DOHH2 (cell line): ENCODE results near the gene ROBO2.

Experiments used
- H3F3A ChIP-seq: fragments of 200-600 bp; sonication (generic), shearing (Covaris generic); 2 replicates; pipeline ENCODE4 v1.6.0; 2016; ENCODE audit warnings: antibody characterized with exemption, mild to moderate bottlenecking; ENCODE audit not compliant: control insufficient read depth, insufficient read depth
- H3K27ac ChIP-seq: fragments of 200-600 bp; sonication (generic); 2 replicates; pipeline ENCODE4 v1.5.1; 2014; ENCODE audit warnings: low read depth, mild to moderate bottlenecking, low read length, moderate library complexity
- H3K27me3 ChIP-seq: fragments of 200-600 bp; sonication (generic); 2 replicates; pipeline ENCODE4 v1.6.1; 2014; ENCODE audit warnings: mild to moderate bottlenecking, low read length, mixed read lengths; ENCODE audit not compliant: control insufficient read depth
- H3K36me3 ChIP-seq: fragments of 200-600 bp; sonication (generic); 2 replicates; pipeline ENCODE4 v1.6.1; 2014; ENCODE audit warnings: mild to moderate bottlenecking, low read length, moderate library complexity, mixed read lengths; ENCODE audit not compliant: control insufficient read depth
- H3K4me1 ChIP-seq: fragments of 200-600 bp; sonication (generic); 2 replicates; pipeline ENCODE4 v1.6.1; 2014; ENCODE audit warnings: mild to moderate bottlenecking, low read length, mixed read lengths; ENCODE audit not compliant: control insufficient read depth
- H3K4me2 ChIP-seq: fragments of 200-600 bp; sonication (generic); 2 replicates; pipeline ENCODE4 v1.6.0; 2014; ENCODE audit warnings: mild to moderate bottlenecking, low read length, moderate library complexity
- H3K4me3 ChIP-seq: fragments of 200-600 bp; sonication (generic); 2 replicates; pipeline ENCODE4 v1.5.1; 2014; ENCODE audit warnings: mild to moderate bottlenecking, low read length, mixed read lengths
- H3K79me2 ChIP-seq: fragments of 200-600 bp; sonication (generic); 2 replicates; pipeline ENCODE4 v1.6.1; 2014; ENCODE audit warnings: mild to moderate bottlenecking, low read length, mixed read lengths; ENCODE audit not compliant: control insufficient read depth
- H3K9me2 ChIP-seq: fragments of 200-600 bp; sonication (generic); replicated peaks from 2 replicates; pipeline ENCODE4 v1.6.1; 2014; ENCODE audit warnings: mild to moderate bottlenecking, low read length, mixed read lengths; ENCODE audit not compliant: control insufficient read depth
- H3K9me3 ChIP-seq: fragments of 200-600 bp; sonication (generic); 2 replicates; pipeline ENCODE4 v1.6.1; 2014; ENCODE audit warnings: antibody characterized with exemption, low read length, mixed read lengths; ENCODE audit not compliant: control insufficient read depth, insufficient read depth
- H4K20me1 ChIP-seq: fragments of 200-600 bp; sonication (generic); 2 replicates; pipeline ENCODE4 v1.6.0; 2014; ENCODE audit warnings: low read depth, mild to moderate bottlenecking, antibody characterized with exemption, low read length, moderate library complexity; ENCODE audit not compliant: control insufficient read depth, insufficient read depth
- CTCF ChIP-seq: fragments of 200-600 bp; sonication (generic); IDR thresholded peaks from one replicate; pipeline ENCODE4 v1.5.1; 2014; ENCODE audit warnings: antibody characterized with exemption, mild to moderate bottlenecking, low read depth, low read length; ENCODE audit not compliant: poor library complexity, severe bottlenecking
- EZH2phosphoT487 ChIP-seq: fragments of 200-600 bp; sonication (generic); IDR thresholded peaks from 2 replicates; pipeline ENCODE4 v1.6.1; 2017; ENCODE audit warnings: borderline replicate concordance, mild to moderate bottlenecking, antibody characterized with exemption, low read length, moderate library complexity, mixed read lengths

ROBO2 gene

DNA sequence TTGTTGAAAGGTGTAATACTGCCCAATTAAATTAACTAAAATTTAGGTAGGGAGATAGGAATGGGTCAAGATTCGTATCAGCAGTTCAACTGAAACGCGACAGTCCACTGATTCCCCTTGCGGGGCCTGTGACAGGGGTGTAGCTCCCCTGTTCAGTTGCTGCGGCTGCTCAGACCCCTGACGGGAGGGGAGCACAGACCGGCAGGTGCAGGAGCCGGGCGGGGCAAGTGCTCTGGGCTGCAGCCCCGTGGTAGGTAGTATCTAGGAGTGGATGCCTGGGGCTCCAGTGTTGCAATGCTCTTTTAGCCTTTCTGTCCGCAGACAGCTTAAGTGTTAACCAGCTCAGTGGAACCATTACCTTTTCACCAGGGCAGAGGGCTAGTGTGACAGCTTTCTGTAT is 164.9 kb downstream of the ROBO2 start:
- H3K9me2 ChIP-seq: no peaks in the 10 kb centered on the region
- TF ChIP-seq EZH2phosphoT487 (no peak), CTCF (no peak)
- H4K20me1 ChIP-seq: no peaks in the 10 kb centered on the region
- H3K4me1 ChIP-seq: no peaks in the 10 kb centered on the region
- H3K36me3 ChIP-seq: no peaks in the 10 kb centered on the region
- H3K27me3 ChIP-seq: no peaks in the 10 kb centered on the region
- no peak overlapping the region for H3K4me2 ChIP-seq
- H3K4me3 ChIP-seq: no peak overlapping the region
- no peaks in the 10 kb centered on the region for H3K79me2 ChIP-seq
- H3K27ac ChIP-seq: no peak overlapping the region
- H3K9me3 ChIP-seq: no peaks in the 10 kb centered on the region
- no peaks in the 10 kb centered on the region for H3F3A ChIP-seq

DNA sequence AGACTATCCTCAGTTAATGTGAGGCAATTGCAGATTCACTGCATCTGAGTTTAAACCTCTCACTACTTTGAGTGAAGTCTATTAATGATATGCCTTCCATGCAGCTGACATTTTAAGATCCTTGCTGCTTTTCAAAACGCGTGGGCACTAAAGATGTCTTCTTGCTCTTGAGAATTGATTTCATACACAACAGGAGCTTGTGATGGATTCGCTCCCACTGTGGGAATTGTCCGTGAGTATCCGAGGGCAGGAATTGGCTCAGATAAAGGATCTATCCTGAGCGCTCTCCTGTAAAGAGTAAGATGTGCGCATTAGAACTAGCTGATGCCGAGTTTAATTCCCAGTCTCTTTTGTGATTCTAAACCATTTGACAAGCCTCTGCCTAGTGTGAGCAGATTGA is 167.9 kb downstream of the ROBO2 start:
- Histone ChIP-seq H3K36me3 (no peaks in the 10 kb centered on the region), H3K27ac (no peak overlapping the region), H3K79me2 (no peaks in the 10 kb centered on the region), H3K27me3 (no peaks in the 10 kb centered on the region), H3K4me1 (no peaks in the 10 kb centered on the region), H3F3A (no peaks in the 10 kb centered on the region), H3K4me2 (no peak overlapping the region), H3K4me3 (no peak overlapping the region), H4K20me1 (no peaks in the 10 kb centered on the region), H3K9me2 (no peaks in the 10 kb centered on the region), H3K9me3 (no peaks in the 10 kb centered on the region)
- TF ChIP-seq CTCF (no peak), EZH2phosphoT487 (no peak)

DNA sequence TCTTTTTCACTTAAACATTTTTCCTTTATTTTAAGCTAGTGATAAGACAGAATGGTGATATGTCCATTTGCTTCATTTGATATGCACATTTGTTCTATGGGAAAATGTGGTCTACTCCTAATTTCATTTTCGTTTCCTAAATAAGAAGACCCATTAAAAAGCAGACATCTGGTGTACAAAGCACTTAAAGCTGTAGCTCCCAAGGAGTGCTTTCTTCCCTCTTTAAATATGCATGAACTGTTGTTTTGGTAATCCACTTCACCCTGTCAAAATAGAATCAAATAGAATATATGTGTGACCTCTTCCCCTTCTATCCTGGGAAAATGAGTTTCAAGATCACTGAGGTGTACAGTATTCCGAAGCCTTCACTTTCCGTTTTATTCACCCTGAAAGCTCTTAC is 182.8 kb downstream of the ROBO2 start:
- Histone ChIP-seq H4K20me1 (no peaks in the 10 kb centered on the region), H3K79me2 (no peaks in the 10 kb centered on the region), H3K4me3 (no peak overlapping the region), H3K4me1 (no peaks in the 10 kb centered on the region), H3K27ac (no peak overlapping the region), H3K36me3 (no peaks in the 10 kb centered on the region), H3K4me2 (no peak overlapping the region), H3K9me3 (no peaks in the 10 kb centered on the region), H3F3A (no peaks in the 10 kb centered on the region), H3K9me2 (no peaks in the 10 kb centered on the region), H3K27me3 (no peaks in the 10 kb centered on the region)
- TF ChIP-seq EZH2phosphoT487: no peak
- no peak for TF ChIP-seq CTCF

DNA sequence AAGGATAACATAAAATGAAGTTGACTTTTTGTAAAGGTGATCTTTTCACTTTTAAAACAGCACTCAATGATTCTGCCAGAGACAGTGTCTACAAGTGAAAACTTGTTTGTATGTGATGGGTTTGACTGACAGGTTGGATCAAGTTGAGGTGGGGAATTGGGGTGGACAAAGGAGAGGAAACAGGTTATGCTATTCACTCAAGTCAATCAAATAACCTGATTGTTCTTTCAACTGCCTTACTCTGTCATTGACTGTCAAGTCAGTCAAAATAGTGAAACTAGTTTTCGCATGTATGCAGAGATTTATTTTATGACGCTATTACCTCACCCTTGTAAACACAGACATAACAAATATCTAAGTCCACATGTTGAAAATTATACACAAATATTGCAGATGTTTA is 187.7 kb downstream of the ROBO2 start:
- no peaks in the 10 kb centered on the region for H3F3A ChIP-seq
- no peaks in the 10 kb centered on the region for H3K36me3 ChIP-seq
- no peaks in the 10 kb centered on the region for H3K79me2 ChIP-seq
- H3K9me3 ChIP-seq: no peaks in the 10 kb centered on the region
- no peak overlapping the region for H3K27ac ChIP-seq
- no peak overlapping the region for H3K4me3 ChIP-seq
- TF ChIP-seq CTCF (no peak), EZH2phosphoT487 (no peak)
- no peaks in the 10 kb centered on the region for H4K20me1 ChIP-seq
- no peaks in the 10 kb centered on the region for H3K9me2 ChIP-seq
- no peaks in the 10 kb centered on the region for H3K27me3 ChIP-seq
- no peaks in the 10 kb centered on the region for H3K4me1 ChIP-seq
- no peak overlapping the region for H3K4me2 ChIP-seq
